B cell (primary cell): ENCODE measurements around the gene PNPLA5. TPM values are rescaled to one million over a fixed set of nuclear protein-coding genes. Genes with fewer than 3 reads are reported as not detected.

Experiments
- ATAC-seq: fragments of 200-7000 bp; cut with Tn5 transposase; one replicate; pipeline ENCODE4 v1.10.0; 2021; ENCODE audit warnings: low read depth, mild to moderate bottlenecking, moderate number of reproducible peaks, moderate library complexity
- CTCF ChIA-PET: fragments of 350-600 bp; sonication (Branson Sonifier 250); formaldehyde crosslinking; loops from one replicate; lab custom pipeline; 2021; ENCODE audit warnings: antibody characterized with exemption, inconsistent platforms; lab: Charles Lee
- POLR2A ChIA-PET: fragments of 350-600 bp; sonication (Branson Sonifier 250); formaldehyde crosslinking; loops from one replicate; lab custom pipeline; 2021; ENCODE audit warnings: antibody characterized with exemption; lab: Charles Lee
- DNase-seq: peaks from one replicate; pipeline ENCODE4 v3.0.0; 2013
- H2AFZ ChIP-seq: 2 replicates; pipeline ENCODE4 v1.6.1; 2012; ENCODE audit warnings: mild to moderate bottlenecking, low read depth, low read length; ENCODE audit not compliant: insufficient read depth, poor library complexity, severe bottlenecking
- H3K27ac ChIP-seq, 2 donors: 1 replicate in 1 of 2; 2 replicates in 1 of 2; pipeline ENCODE4 v1.5.1; 2012 to 2013; ENCODE audit warnings: low read length in 2 of 2, mild to moderate bottlenecking in 2 of 2, moderate library complexity in 1 of 2
- H3K27me3 ChIP-seq, 4 experiments: fragments of 200-600 bp in 1 of 4; sonication (generic) in 1 of 4; replicated peaks in 1 of 4; 1 replicate in 2 of 4; 2 replicates in 2 of 4; pipeline versions ENCODE4 v1.6.1 to v1.7.0; 2013 to 2016; ENCODE audit warnings: low read length in 3 of 4, mild to moderate bottlenecking in 2 of 4, mixed read lengths in 1 of 4, moderate library complexity in 1 of 4; ENCODE audit not compliant: insufficient read depth in 4 of 4, control insufficient read depth in 3 of 4; ENCODE audit errors: control extremely low read depth in 1 of 4
- H3K36me3 ChIP-seq, 2 experiments: replicated peaks in 1 of 2; 1 replicate in 1 of 2; 2 replicates in 1 of 2; pipeline versions ENCODE4 v1.6.1 to v1.7.1; 2013; ENCODE audit warnings: low read length in 1 of 2; ENCODE audit not compliant: insufficient read depth in 2 of 2, control insufficient read depth in 1 of 2; ENCODE audit errors: control extremely low read depth in 1 of 2, extremely low read depth in 1 of 2
- H3K4me1 ChIP-seq, 2 donors: fragments of 200-600 bp in 1 of 2; sonication (generic) in 1 of 2; 1 replicate in 1 of 2; 2 replicates in 1 of 2; pipeline versions ENCODE4 v1.5.1 to v1.6.1; 2013 to 2017; ENCODE audit warnings: low read length in 2 of 2; ENCODE audit not compliant: control insufficient read depth in 2 of 2, insufficient read depth in 2 of 2
- H3K4me2 ChIP-seq: replicated peaks from 2 replicates; pipeline ENCODE3; 2012; ENCODE audit warnings: mild to moderate bottlenecking, low read depth, low read length; ENCODE audit not compliant: poor library complexity, severe bottlenecking
- H3K4me3 ChIP-seq, 5 experiments: fragments of 200-600 bp in 1 of 5; sonication (generic) in 1 of 5; 1 replicate in 3 of 5; 2 replicates in 2 of 5; pipeline versions ENCODE4 v1.5.1 to v1.7.0; 2011 to 2016; ENCODE audit warnings: low read length in 4 of 5, mild to moderate bottlenecking in 4 of 5, low read depth in 2 of 5, control low read depth in 1 of 5, moderate library complexity in 1 of 5; ENCODE audit not compliant: insufficient read depth in 1 of 5; ENCODE audit errors: control extremely low read depth in 1 of 5, extremely low read depth in 1 of 5
- H3K79me2 ChIP-seq: fragments of 200-600 bp; sonication (generic); one replicate; pipeline ENCODE4 v1.6.0; 2016; ENCODE audit warnings: low read length; ENCODE audit not compliant: control insufficient read depth, insufficient read depth
- H3K9ac ChIP-seq: fragments of 200-600 bp; sonication (generic); 2 replicates; pipeline ENCODE4 v1.6.1; 2017; ENCODE audit warnings: mild to moderate bottlenecking, low read length, moderate library complexity
- H3K9me3 ChIP-seq, 3 donors: one replicate each; pipeline versions ENCODE4 v1.6.1 to v1.7.1; 2013; ENCODE audit warnings: low read length in 2 of 3; ENCODE audit not compliant: control insufficient read depth in 2 of 3, insufficient read depth in 1 of 3; ENCODE audit errors: control extremely low read depth in 1 of 3
- H4K20me1 ChIP-seq: 2 replicates; pipeline ENCODE4 v1.6.0; 2012; ENCODE audit warnings: mild to moderate bottlenecking, low read length; ENCODE audit not compliant: insufficient read depth, control insufficient read depth, poor library complexity, severe bottlenecking
- H3K27ac Mint-ChIP-seq: one replicate; pipeline ENCODE4 v1.8.0; 2021; ENCODE audit warnings: mixed read lengths
- H3K27me3 Mint-ChIP-seq: one replicate; pipeline ENCODE4 v1.8.0; 2021; ENCODE audit warnings: mixed read lengths
- H3K4me1 Mint-ChIP-seq: one replicate; pipeline ENCODE4 v1.8.0; 2021; ENCODE audit warnings: mixed read lengths
- H3K4me3 Mint-ChIP-seq: one replicate; pipeline ENCODE4 v1.8.0; 2021; ENCODE audit warnings: mixed read lengths
- H3K9me3 Mint-ChIP-seq: one replicate; pipeline ENCODE4 v1.8.0; 2022; ENCODE audit warnings: mixed read lengths; ENCODE audit not compliant: insufficient read depth
- CTCF ChIP-seq: fragments of 200-600 bp; IDR thresholded peaks from one replicate; pipeline ENCODE4 v1.8.0; 2022; ENCODE audit warnings: antibody characterized with exemption, mild to moderate bottlenecking
- EZH2 ChIP-seq: IDR thresholded peaks from 2 replicates; pipeline ENCODE4 v1.6.1; 2012; ENCODE audit warnings: borderline replicate concordance, low read depth, mild to moderate bottlenecking, moderate library complexity, low read length; ENCODE audit not compliant: insufficient read depth, poor library complexity, severe bottlenecking
- WGBS: methylation state at CpG from one replicate; pipeline ENCODE4 v1.1.5; 2013; ENCODE audit warnings: missing lambda C conversion rate; ENCODE audit not compliant: insufficient coverage; 5-methylcytosine and 5-hydroxymethylcytosine counted together
- intact Hi-C: fragments of 100-400 bp; cut with micrococcal nuclease; formaldehyde crosslinking; loops from one replicate; pipeline ENCODE4 v1.10.0; 2022
- polyA plus RNA-seq: library from polyadenylated mRNA; depleted of rRNA; stranded (reverse); fragments of >200 nt; gene quantifications from 2 replicates; pipeline ENCODE4 v1.2.3, GENCODE V29; 2012
- total RNA-seq, 2 donors: library from RNA; stranded (reverse); fragments of 120-200 nt in 1 of 2; gene quantifications; 1 replicate in 1 of 2; 2 replicates in 1 of 2; pipeline versions ENCODE4 v1.2.3 to v1.2.4, GENCODE V29; 2013 to 2022

The PNPLA5 gene
- total and polyA plus RNA-seq, 2 donors (not counting 1 experiment from before 2014, with no cell fraction given): not detected

DNA sequence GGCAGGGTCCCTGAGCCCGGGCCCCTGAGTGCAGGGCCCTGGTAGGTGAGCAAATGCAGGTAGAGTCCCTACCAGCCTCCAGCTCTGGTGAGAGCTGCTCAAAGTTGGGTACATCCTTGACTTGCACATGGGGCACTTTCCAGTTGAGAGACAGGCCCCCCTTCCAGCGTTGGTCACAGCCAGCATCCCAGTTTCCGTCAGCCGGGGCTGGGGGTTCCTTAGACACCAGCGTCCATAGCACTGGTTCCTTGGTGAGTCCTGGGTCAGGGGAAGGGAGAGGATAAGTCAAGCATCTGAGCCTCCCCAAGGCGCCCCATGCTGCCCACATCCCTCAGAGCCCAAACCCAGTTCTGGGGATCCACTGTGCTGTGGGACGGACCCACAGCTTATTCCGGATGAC is 5.6 kb downstream of the PNPLA5 start:
- Histone ChIP-seq H3K4me3 (no peak overlapping the region), H3K27me3 (peaks cover 0 to 29% (median 6%) of the 10 kb centered on the region in 4 experiments), H3K9me3 (peaks cover 0 to 5% (median 0%) of the 10 kb centered on the region in 3 donors), H4K20me1 (no peaks in the 10 kb centered on the region), H3K79me2 (no peaks in the 10 kb centered on the region), H3K4me2 (no peak overlapping the region), H3K9ac (no peak overlapping the region), H3K4me1 (peaks cover 5 to 9% of the 10 kb centered on the region in 2 donors), H3K36me3 (no peaks in the 10 kb centered on the region), H2AFZ (no peak overlapping the region), H3K27ac (no peak overlapping the region)
- TF ChIP-seq CTCF (no peak), EZH2 (no peak)
- Mint-ChIP-seq H3K27me3 (peaks cover 37% of the 10 kb centered on the region), H3K9me3 (no peaks in the 10 kb centered on the region), H3K4me1 (peaks cover 5% of the 10 kb centered on the region), H3K4me3 (no peak overlapping the region), H3K27ac (no peak overlapping the region)
- ChIA-PET POLR2A (no interaction called here), CTCF (interaction anchor here (1.0 kb wide), 1 partner anchor 8 kb away, joined by 3 read pairs; no protein-coding TSS in a partner anchor)
- no peak for ATAC-seq
- WGBS: 68% methylated on average over 7 of the region's 8 CpGs
- intact Hi-C loops: no loop called here
- no peak for DNase-seq

DNA sequence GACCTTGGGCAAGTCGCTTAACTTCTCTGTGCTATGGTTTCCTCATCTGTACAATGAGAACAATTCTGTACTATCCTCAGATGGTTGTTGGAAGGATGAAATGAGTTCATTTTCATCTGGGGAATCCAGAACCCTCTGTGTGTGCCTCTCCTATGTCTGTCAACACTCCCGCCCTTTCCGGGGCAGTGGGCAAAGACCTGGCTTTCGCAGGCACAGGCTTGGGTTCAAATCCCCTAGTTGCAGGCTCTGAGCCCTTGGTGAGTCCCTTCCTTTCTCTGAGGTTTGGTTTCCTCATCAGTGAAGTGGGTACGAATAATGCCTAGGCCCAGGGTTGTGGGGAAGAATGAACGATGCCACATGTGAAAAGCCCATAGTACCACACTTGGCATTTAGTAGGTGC is 6.0 kb downstream of the PNPLA5 start:
- intact Hi-C loops: no loop called here
- Histone ChIP-seq H3K27ac (no peak overlapping the region), H4K20me1 (no peaks in the 10 kb centered on the region), H3K79me2 (no peaks in the 10 kb centered on the region), H3K9me3 (peaks cover 0 to 3% (median 0%) of the 10 kb centered on the region in 3 donors), H3K36me3 (no peaks in the 10 kb centered on the region), H3K9ac (no peak overlapping the region), H3K4me3 (no peak overlapping the region), H3K27me3 (peaks cover 0 to 25% (median 4%) of the 10 kb centered on the region in 4 experiments), H2AFZ (no peak overlapping the region), H3K4me2 (no peak overlapping the region), H3K4me1 (peaks cover under 1 to 5% of the 10 kb centered on the region in 2 donors)
- ATAC-seq (no peak), DNase-seq (no peak)
- Mint-ChIP-seq H3K4me1 (peaks cover 5% of the 10 kb centered on the region), H3K27me3 (peaks cover 35% of the 10 kb centered on the region), H3K27ac (no peak overlapping the region), H3K4me3 (no peak overlapping the region), H3K9me3 (no peaks in the 10 kb centered on the region)
- TF ChIP-seq EZH2 (no peak), CTCF (no peak)
- CTCF ChIA-PET: no interaction called here
- WGBS: 100% methylated on average over 4 of the region's 6 CpGs
- POLR2A ChIA-PET: no interaction called here
